Ovary (tissue), 3 donors: ENCODE results near the gene NHSL2.

Source experiments
- CTCF ChIP-seq, 3 donors: fragments of 450-650 bp in 2 of 3; fragments of 200-600 bp in 1 of 3; IDR thresholded peaks; one replicate each; pipeline versions ENCODE4 v1.5.1 to v1.8.0; 2016 to 2022; ENCODE audit warnings: antibody characterized with exemption in 3 of 3, mild to moderate bottlenecking in 1 of 3
- POLR2A ChIP-seq: fragments of 450-650 bp; IDR thresholded peaks from one replicate; pipeline ENCODE4 v1.6.1; 2017; ENCODE audit warnings: antibody characterized with exemption, mild to moderate bottlenecking, moderate library complexity
- donor health status: DM: no; HTN: no; CAD: no.

GRCh38 chrX:72094894-72095293, 184.2 kb downstream of the NHSL2 start:
- no peak for TF ChIP-seq POLR2A
- no peak for TF ChIP-seq CTCF (IDR thresholded peaks at IDR 0.05)
